Heart right ventricle (tissue), 16 donors: ENCODE data around the gene AUTS2. TPM values are rescaled to one million over a fixed set of nuclear protein-coding genes. Genes with fewer than 3 reads are reported as not detected.
A peak's percentile ranks its signal among the peaks of the same experiment; 100 is the strongest.

Source experiments
- ATAC-seq, 8 donors: fragments of 200-7000 bp; cut with Tn5 transposase; one replicate each; pipeline ENCODE4 v1.9.1; 2020; ENCODE audit warnings: mild to moderate bottlenecking in 8 of 8, moderate library complexity in 8 of 8, moderate number of reproducible peaks in 1 of 8
- DNase-seq, 2 donors: peaks; one replicate each; pipeline ENCODE4 v3.0.0-alpha.2; 2020
- H3K27ac ChIP-seq, 10 donors: fragments of 200-600 bp; sonication (generic) in 2 of 10; one replicate each; pipeline versions ENCODE4 v1.5.0 to v1.8.0; 2020 to 2022; ENCODE audit warnings: mild to moderate bottlenecking in 3 of 10
- H3K27me3 ChIP-seq, 7 donors: fragments of 200-600 bp; one replicate each; pipeline ENCODE4 v1.8.0; 2021 to 2022; ENCODE audit warnings: mild to moderate bottlenecking in 2 of 7
- H3K36me3 ChIP-seq, 9 donors: fragments of 200-600 bp; sonication (generic) in 1 of 9; one replicate each; pipeline versions ENCODE4 v1.5.0 to v1.8.0; 2020 to 2022; ENCODE audit warnings: mild to moderate bottlenecking in 2 of 9
- H3K4me1 ChIP-seq, 9 donors: fragments of 200-600 bp; sonication (generic) in 1 of 9; one replicate each; pipeline versions ENCODE4 v1.5.0 to v1.8.0; 2020 to 2022; ENCODE audit warnings: mild to moderate bottlenecking in 4 of 9
- H3K4me3 ChIP-seq, 10 donors: fragments of 200-600 bp; sonication (generic) in 2 of 10; one replicate each; pipeline versions ENCODE4 v1.5.0 to v1.8.0; 2020 to 2022; ENCODE audit warnings: mild to moderate bottlenecking in 7 of 10, moderate library complexity in 2 of 10
- H3K9me3 ChIP-seq, 11 donors: fragments of 200-600 bp in 10 of 11; sonication (generic) in 2 of 11; one replicate each; pipeline versions ENCODE4 v1.5.0 to v1.8.0; 2013 to 2022; ENCODE audit warnings: mild to moderate bottlenecking in 2 of 11, control low read depth in 1 of 11, moderate library complexity in 1 of 11
- CTCF ChIP-seq, 9 donors: fragments of 200-600 bp; sonication (generic) in 2 of 9; IDR thresholded peaks; one replicate each; pipeline versions ENCODE4 v1.5.0 to v1.8.0; 2021 to 2022; ENCODE audit warnings: antibody characterized with exemption in 9 of 9, mild to moderate bottlenecking in 5 of 9, moderate library complexity in 1 of 9
- WGBS, 2 donors: extraction: QIAGEN DNeasy Blood & Tissue Kit; methylation state at CpG; one replicate each; pipeline ENCODE4 v1.1.7; 2013; ENCODE audit warnings: inconsistent platforms in 1 of 2; 5-methylcytosine and 5-hydroxymethylcytosine counted together
- intact Hi-C, 10 donors: fragments of 100-400 bp; cut with DNase I; formaldehyde crosslinking; loops; one replicate each; pipeline versions ENCODE4 v1.11.1 to v1.14.2; 2022
- polyA plus RNA-seq, 2 donors: library from polyadenylated mRNA; stranded (reverse); fragments of 200-250 nt; gene quantifications; one replicate each; pipeline ENCODE4 v1.2.3, GENCODE V29; 2013
- total RNA-seq, 10 donors: library from RNA; stranded (reverse); fragmentation: NEBNext Ultra II Directional in 3 of 10; extraction: Animal tissue kit (Norgen Biotek cat#: 25700) in 3 of 10; gene quantifications; one replicate each; pipeline versions ENCODE4 v1.2.1 to v1.2.4, GENCODE V29; 2021 to 2023
- donor health status: Arrhythmogenic right ventricular cardiomyopathy.
- donor health status: ischemic (EF 13 %, LVEDD 7.1; RV severe dilation, severe dysfunction).
- donor health status: healthy with polysubstance abuse.
- donor health status: DM: no; HTN: yes; CAD: no.
- donor health status: DM: no; HTN: no; CAD: no.
- donor health status: ischemic (EF 25% LVEDD 6.9; RV normal size, moderate dysfunction).
- donor health status: ischemic (EF 25% LVEDD 5.7; RV mildly dilated, moderate dysfunction).
- donor health status: healthy.
- donor health status: DM: yes; HTN: yes; CAD: no.
- donor health status: Ischemic cardiomyopathy.
- donor health status: ischemic (EF 35%, LVEDD 5.7; RV mildly dilated, moderate dysfunction).
- donor health status: nonischemic (EF 11% LVEDD 7.7; RV severe dilation, severe dysfunction).
- donor health status: DM: yes; HTN: yes; CAD: no.
- donor health status: PGD.
- donor health status: ischemic (EF 29% LVEDD 5.4; RV normal size, mild dysfunction).
- donor health status: nonischemic (EF 23%, LVEDD 6.1; RV moderate dilation, normal function).

AUTS2 gene
- total and polyA plus RNA-seq, 12 donors = 1.6 to 11.2 (median 7.3) TPM

- DNase-seq = peak; percentile 30 to 68
Measured at GRCh38 chr7:69739931-69740431, 141.7 kb downstream of the AUTS2 start.

DNA sequence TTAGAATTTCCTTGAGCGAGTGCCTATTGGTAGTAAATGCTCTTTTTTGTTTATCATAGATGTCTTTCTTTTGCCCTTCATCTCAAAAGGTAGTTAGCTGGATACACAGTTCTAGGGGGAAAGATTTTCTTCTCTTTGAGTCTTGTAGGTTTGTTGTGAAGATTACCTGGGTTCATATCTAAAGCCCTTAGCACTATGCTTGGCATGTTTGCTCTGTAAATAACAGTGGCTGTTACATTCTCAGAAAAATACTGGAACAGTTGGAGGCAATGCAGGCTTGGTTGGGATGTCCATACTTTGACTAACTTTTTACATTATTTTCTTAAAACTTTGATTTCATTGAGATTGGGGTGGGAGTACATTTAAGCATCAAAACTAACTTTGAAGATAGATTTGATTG is 144.0 kb downstream of the AUTS2 start:
- Histone ChIP-seq H3K27me3 (peaks cover 0 to 3% (median 0%) of the 10 kb centered on the region in 7 donors), H3K4me3 (no peak overlapping the region), H3K36me3 (no peaks in the 10 kb centered on the region), H3K9me3 (no peaks in the 10 kb centered on the region), H3K4me1 (peaks cover 9 to 30% (median 22%) of the 10 kb centered on the region in 9 donors), H3K27ac (no peak overlapping the region)
- TF ChIP-seq CTCF (IDR thresholded peaks at IDR 0.05) = no peak
- intact Hi-C loops = no loop called here
- DNase-seq = no peak
- WGBS, 2 donors = 100% methylated on average over 1 of the region's 1 CpG
- ATAC-seq = no peak

More at GRCh38 chr7:69739931-69740431, 141.7 kb downstream of the AUTS2 start:
- Histone ChIP-seq H3K36me3 (no peaks in the 10 kb centered on the region), H3K4me1 (peaks cover 9 to 30% (median 22%) of the 10 kb centered on the region in 9 donors), H3K27me3 (no peaks in the 10 kb centered on the region), H3K27ac (peak overlapping the region in 1 of 10 donors; percentile 22), H3K4me3 (no peak overlapping the region), H3K9me3 (no peaks in the 10 kb centered on the region)
- intact Hi-C loops = no loop called here
- 4 to 8% methylated on average over 4 of the region's 4 CpGs for WGBS, 2 donors
- no peak for TF ChIP-seq CTCF (IDR thresholded peaks at IDR 0.05)
- ATAC-seq = peak; percentile 85 to 98 (median 88)

DNA sequence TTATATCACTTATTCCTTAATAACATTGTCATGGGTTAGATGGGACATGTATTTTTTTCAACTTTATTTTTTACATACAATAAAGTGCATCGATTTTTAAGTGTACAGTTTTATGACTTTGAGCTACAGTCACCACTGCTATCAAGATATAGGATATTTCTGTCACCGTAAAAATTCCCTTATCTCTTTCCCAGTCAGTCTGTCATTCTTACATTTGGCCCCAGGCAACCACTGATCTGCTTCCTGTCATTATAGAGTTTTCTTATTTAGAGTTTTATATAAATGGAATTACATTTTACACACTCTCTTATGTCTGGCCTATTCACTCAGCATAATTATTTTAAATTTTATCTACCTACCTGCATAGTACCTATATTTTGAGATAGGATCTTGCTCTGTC is 145.2 kb downstream of the AUTS2 start:
- TF ChIP-seq CTCF (IDR thresholded peaks at IDR 0.05) = no peak
- 57 to 59% methylated on average over 2 of the region's 2 CpGs for WGBS, 2 donors
- H3K9me3 ChIP-seq = no peaks in the 10 kb centered on the region
- ATAC-seq = no peak
- no peaks in the 10 kb centered on the region for H3K36me3 ChIP-seq
- H3K27ac ChIP-seq = no peak overlapping the region
- intact Hi-C loops = no loop called here
- H3K4me1 ChIP-seq = peaks cover 9 to 24% (median 21%) of the 10 kb centered on the region in 9 donors
- peaks cover 0 to 3% (median 0%) of the 10 kb centered on the region in 7 donors for H3K27me3 ChIP-seq
- DNase-seq = no peak
- no peak overlapping the region for H3K4me3 ChIP-seq

- ATAC-seq = no peak
- H3K27ac ChIP-seq = no peak overlapping the region
- no peaks in the 10 kb centered on the region for H3K9me3 ChIP-seq
- intact Hi-C loops = no loop called here
- H3K36me3 ChIP-seq = no peaks in the 10 kb centered on the region
- 94 to 97% methylated on average over 4 of the region's 4 CpGs for WGBS, 2 donors
- H3K27me3 ChIP-seq = peaks cover 0 to 3% (median 0%) of the 10 kb centered on the region in 7 donors
- no peak overlapping the region for H3K4me3 ChIP-seq
- no peak for DNase-seq
- no peak for TF ChIP-seq CTCF (IDR thresholded peaks at IDR 0.05)
- H3K4me1 ChIP-seq = peaks cover 3 to 19% (median 15%) of the 10 kb centered on the region in 9 donors
Measured at GRCh38 chr7:69744026-69744425, 145.8 kb downstream of the AUTS2 start.
